Osteoblast (primary cell): ENCODE results near the gene LMX1A. TPM values are rescaled to one million over a fixed set of nuclear protein-coding genes. Genes with fewer than 3 reads are reported as not detected.

Source experiments
- DNase-seq: peaks from one replicate; pipeline ENCODE4 v3.0.0; 2011; ENCODE audit warnings: low spot score, mixed read lengths; ENCODE audit not compliant: insufficient read length; ENCODE audit errors: missing footprints
- H2AFZ ChIP-seq: 2 replicates; pipeline ENCODE4 v1.6.0; 2011; ENCODE audit warnings: mild to moderate bottlenecking, low read length
- H3K27ac ChIP-seq: 2 replicates; pipeline ENCODE4 v1.5.1; 2011; ENCODE audit warnings: mild to moderate bottlenecking, low read depth, low read length, moderate library complexity
- H3K27me3 ChIP-seq: 2 replicates; pipeline ENCODE4 v1.6.0; 2012; ENCODE audit warnings: mild to moderate bottlenecking, control low read depth, inconsistent platforms, low read length, moderate library complexity; ENCODE audit not compliant: insufficient read depth
- H3K36me3 ChIP-seq: 2 replicates; pipeline ENCODE4 v1.5.1; 2011; ENCODE audit warnings: mild to moderate bottlenecking, low read length, control low read depth, moderate library complexity; ENCODE audit not compliant: insufficient read depth
- H3K4me1 ChIP-seq: 2 replicates; pipeline ENCODE4 v1.5.1; 2011; ENCODE audit warnings: mild to moderate bottlenecking, low read length, control low read depth, moderate library complexity; ENCODE audit not compliant: insufficient read depth
- H3K4me2 ChIP-seq: 2 replicates; pipeline ENCODE4 v1.6.0; 2011; ENCODE audit warnings: mild to moderate bottlenecking, low read length; ENCODE audit not compliant: insufficient read depth
- H3K4me3 ChIP-seq: fragments of 200-600 bp; sonication (generic); 3 replicates; pipeline ENCODE4 v1.5.1; 2012; ENCODE audit warnings: mild to moderate bottlenecking, low read length, inconsistent platforms; ENCODE audit not compliant: insufficient read depth
- H3K79me2 ChIP-seq: 2 replicates; pipeline ENCODE4 v1.6.0; 2012; ENCODE audit warnings: mild to moderate bottlenecking, low read length, control low read depth, inconsistent platforms; ENCODE audit not compliant: insufficient read depth
- H3K9me3 ChIP-seq: 2 replicates; pipeline ENCODE4 v1.5.1; 2011; ENCODE audit warnings: low read depth, low read length, control low read depth
- H4K20me1 ChIP-seq: 2 replicates; pipeline ENCODE4 v1.6.0; 2012; ENCODE audit warnings: mild to moderate bottlenecking, low read length, control low read depth; ENCODE audit not compliant: insufficient read depth
- CTCF ChIP-seq: IDR thresholded peaks from 2 replicates; pipeline ENCODE4 v1.5.1; 2011; ENCODE audit warnings: mild to moderate bottlenecking, low read depth, low read length, moderate library complexity; ENCODE audit errors: extremely low read depth
- total RNA-seq: library from RNA; depleted of rRNA; stranded (reverse); fragments of >200 nt; gene quantifications from 2 replicates; pipeline ENCODE4 v1.2.3, GENCODE V29; 2012

Gene LMX1A
- total RNA-seq, 1 donor: not detected

- Histone ChIP-seq H3K4me3 (no peak overlapping the region), H3K4me2 (no peak overlapping the region), H3K36me3 (no peaks in the 10 kb centered on the region), H3K27me3 (no peaks in the 10 kb centered on the region), H2AFZ (no peak overlapping the region), H3K9me3 (no peaks in the 10 kb centered on the region), H3K79me2 (no peaks in the 10 kb centered on the region), H3K27ac (no peak overlapping the region), H4K20me1 (no peaks in the 10 kb centered on the region), H3K4me1 (no peaks in the 10 kb centered on the region)
- DNase-seq: no peak
- no peak for TF ChIP-seq CTCF
Observed at GRCh38 chr1:165152109-165152508, 204.4 kb downstream of the LMX1A start.

Other genes starting within 250 kb of the LMX1A start
- gene RXRG, start 88.4 kb upstream of the LMX1A start, total RNA-seq: not detected in 2 replicates
- gene LRRC52, start 187.3 kb upstream of the LMX1A start, total RNA-seq: not detected in 2 replicates